ENCODE measurements around the gene PRMT7.
A peak's percentile ranks its signal among the peaks of the same experiment; 100 is the strongest.

The PRMT7 gene

GRCh38 chr16:68290450-68290849, 20.4 kb upstream of the PRMT7 start:
- H3K9me3 ChIP-seq (replicated peaks in 1 of 2; ENCODE audit: control insufficient read depth in 2 of 2, insufficient read depth in 1 of 2, low read depth in 1 of 2, low read length in 2 of 2), result no peaks in the 10 kb centered on the region
- H2BK120ac ChIP-seq (ENCODE audit: low read depth, low read length), result no peak overlapping the region
- no peak overlapping the region for H3K4ac ChIP-seq (ENCODE audit: low read length)
- H3K36me3 ChIP-seq (replicated peaks in 1 of 2; ENCODE audit: control insufficient read depth in 2 of 2, insufficient read depth in 2 of 2, low read length in 2 of 2), result peaks cover 18 to 68% of the 10 kb centered on the region in 2 donors
- H2BK15ac ChIP-seq (ENCODE audit: low read length), result no peak overlapping the region
- no peaks in the 10 kb centered on the region for H3K27me3 ChIP-seq (ENCODE audit: control insufficient read depth in 3 of 3, insufficient read depth in 3 of 3, low read depth in 1 of 3, low read length in 3 of 3)
- no CpG with 5 or more reads among the region's 6 CpGs for WGBS, 2 donors (ENCODE audit: extremely low coverage in 2 of 2, insufficient read length in 2 of 2, insufficient replicate concordance in 1 of 2)
- H3K23ac ChIP-seq (ENCODE audit: low read depth, low read length, poor library complexity), result peak overlapping the region; percentile 5
- H3K9ac ChIP-seq (ENCODE audit: low read depth, low read length, poor library complexity), result no peak overlapping the region
- no peak overlapping the region for H3K14ac ChIP-seq (ENCODE audit: low read length)
- no peak overlapping the region for H3K18ac ChIP-seq (ENCODE audit: low read length)
- no peak overlapping the region for H2BK5ac ChIP-seq (ENCODE audit: low read length)
- no peak overlapping the region for H3K4me3 ChIP-seq (ENCODE audit: low read length in 2 of 2)
- peaks cover 4% of the 10 kb centered on the region for H3K79me1 ChIP-seq (ENCODE audit: low read depth, low read length)
- H4K91ac ChIP-seq (ENCODE audit: low read depth, low read length, poor library complexity), result no peak overlapping the region
- no peak overlapping the region for H2BK12ac ChIP-seq (ENCODE audit: low read length)
- H3K27ac ChIP-seq (replicated peaks; ENCODE audit: low read length), result no peak overlapping the region
- H3K4me1 ChIP-seq (ENCODE audit: control insufficient read depth in 2 of 2, insufficient read depth in 1 of 2, low read depth in 1 of 2, low read length in 2 of 2), result peaks cover 0 to 1% of the 10 kb centered on the region in 2 donors
- no peak for DNase-seq (ENCODE audit: low spot score)
- H4K8ac ChIP-seq (ENCODE audit: low read depth, low read length), result no peak overlapping the region
- H2AFZ ChIP-seq (ENCODE audit: low read length), result no peak overlapping the region
- no peak overlapping the region for H3K4me2 ChIP-seq (ENCODE audit: insufficient read depth, low read length, poor library complexity, severe bottlenecking)
- no peak overlapping the region for H2AK5ac ChIP-seq (ENCODE audit: low read depth, low read length)

GRCh38 chr16:68291227-68291626, 19.6 kb upstream of the PRMT7 start:
- Histone ChIP-seq H3K4me1 (ENCODE audit: control insufficient read depth in 2 of 2, insufficient read depth in 1 of 2, low read depth in 1 of 2, low read length in 2 of 2) (peaks cover 0 to 1% of the 10 kb centered on the region in 2 donors), H3K4me2 (ENCODE audit: insufficient read depth, low read length, poor library complexity, severe bottlenecking) (no peak overlapping the region), H3K36me3 (replicated peaks in 1 of 2; ENCODE audit: control insufficient read depth in 2 of 2, insufficient read depth in 2 of 2, low read length in 2 of 2) (peaks cover 22 to 76% of the 10 kb centered on the region in 2 donors), H3K14ac (ENCODE audit: low read length) (no peak overlapping the region), H3K79me1 (ENCODE audit: low read depth, low read length) (peaks cover 4% of the 10 kb centered on the region), H2AK5ac (ENCODE audit: low read depth, low read length) (no peak overlapping the region), H2BK15ac (ENCODE audit: low read length) (no peak overlapping the region), H3K9me3 (replicated peaks in 1 of 2; ENCODE audit: control insufficient read depth in 2 of 2, insufficient read depth in 1 of 2, low read depth in 1 of 2, low read length in 2 of 2) (no peaks in the 10 kb centered on the region), H3K9ac (ENCODE audit: low read depth, low read length, poor library complexity) (no peak overlapping the region), H4K91ac (ENCODE audit: low read depth, low read length, poor library complexity) (no peak overlapping the region), H3K4ac (ENCODE audit: low read length) (no peak overlapping the region), H4K8ac (ENCODE audit: low read depth, low read length) (no peak overlapping the region), H3K27ac (replicated peaks; ENCODE audit: low read length) (no peak overlapping the region), H3K4me3 (ENCODE audit: low read length in 2 of 2) (no peak overlapping the region), H2BK12ac (ENCODE audit: low read length) (no peak overlapping the region), H2AFZ (ENCODE audit: low read length) (no peak overlapping the region), H3K27me3 (ENCODE audit: control insufficient read depth in 3 of 3, insufficient read depth in 3 of 3, low read depth in 1 of 3, low read length in 3 of 3) (no peaks in the 10 kb centered on the region), H3K23ac (ENCODE audit: low read depth, low read length, poor library complexity) (no peak overlapping the region), H3K18ac (ENCODE audit: low read length) (no peak overlapping the region), H2BK120ac (ENCODE audit: low read depth, low read length) (no peak overlapping the region), H2BK5ac (ENCODE audit: low read length) (no peak overlapping the region)
- no CpG with 5 or more reads among the region's 4 CpGs for WGBS, 2 donors (ENCODE audit: extremely low coverage in 2 of 2, insufficient read length in 2 of 2, insufficient replicate concordance in 1 of 2)
- DNase-seq (ENCODE audit: low spot score), result no peak

GRCh38 chr16:68292425-68292824, 18.4 kb upstream of the PRMT7 start:
- no peaks in the 10 kb centered on the region for H3K27me3 ChIP-seq (ENCODE audit: control insufficient read depth in 3 of 3, insufficient read depth in 3 of 3, low read depth in 1 of 3, low read length in 3 of 3)
- H3K23ac ChIP-seq (ENCODE audit: low read depth, low read length, poor library complexity), result no peak overlapping the region
- H3K18ac ChIP-seq (ENCODE audit: low read length), result no peak overlapping the region
- no peak overlapping the region for H2BK15ac ChIP-seq (ENCODE audit: low read length)
- no peak overlapping the region for H2AK5ac ChIP-seq (ENCODE audit: low read depth, low read length)
- no peak overlapping the region for H2BK5ac ChIP-seq (ENCODE audit: low read length)
- no peak overlapping the region for H3K14ac ChIP-seq (ENCODE audit: low read length)
- H3K4me3 ChIP-seq (ENCODE audit: low read length in 2 of 2), result no peak overlapping the region
- no peak overlapping the region for H3K27ac ChIP-seq (replicated peaks; ENCODE audit: low read length)
- peaks cover 21 to 77% of the 10 kb centered on the region in 2 donors for H3K36me3 ChIP-seq (replicated peaks in 1 of 2; ENCODE audit: control insufficient read depth in 2 of 2, insufficient read depth in 2 of 2, low read length in 2 of 2)
- no peaks in the 10 kb centered on the region for H3K9me3 ChIP-seq (replicated peaks in 1 of 2; ENCODE audit: control insufficient read depth in 2 of 2, insufficient read depth in 1 of 2, low read depth in 1 of 2, low read length in 2 of 2)
- no CpG with 5 or more reads among the region's 5 CpGs for WGBS, 2 donors (ENCODE audit: extremely low coverage in 2 of 2, insufficient read length in 2 of 2, insufficient replicate concordance in 1 of 2)
- H4K8ac ChIP-seq (ENCODE audit: low read depth, low read length), result no peak overlapping the region
- H3K4ac ChIP-seq (ENCODE audit: low read length), result no peak overlapping the region
- H3K4me1 ChIP-seq (ENCODE audit: control insufficient read depth in 2 of 2, insufficient read depth in 1 of 2, low read depth in 1 of 2, low read length in 2 of 2), result peaks cover 0 to 1% of the 10 kb centered on the region in 2 donors
- H4K91ac ChIP-seq (ENCODE audit: low read depth, low read length, poor library complexity), result no peak overlapping the region
- no peak overlapping the region for H2BK12ac ChIP-seq (ENCODE audit: low read length)
- no peak overlapping the region for H3K4me2 ChIP-seq (ENCODE audit: insufficient read depth, low read length, poor library complexity, severe bottlenecking)
- H3K79me1 ChIP-seq (ENCODE audit: low read depth, low read length), result peaks cover 3% of the 10 kb centered on the region
- H3K9ac ChIP-seq (ENCODE audit: low read depth, low read length, poor library complexity), result no peak overlapping the region
- H2BK120ac ChIP-seq (ENCODE audit: low read depth, low read length), result no peak overlapping the region
- DNase-seq (ENCODE audit: low spot score), result no peak
- no peak overlapping the region for H2AFZ ChIP-seq (ENCODE audit: low read length)

GRCh38 chr16:68296291-68296690, 14.5 kb upstream of the PRMT7 start:
- Histone ChIP-seq H3K79me1 (ENCODE audit: low read depth, low read length) (no peaks in the 10 kb centered on the region), H3K4me1 (ENCODE audit: control insufficient read depth in 2 of 2, insufficient read depth in 1 of 2, low read depth in 1 of 2, low read length in 2 of 2) (no peaks in the 10 kb centered on the region), H3K18ac (ENCODE audit: low read length) (no peak overlapping the region), H2BK12ac (ENCODE audit: low read length) (no peak overlapping the region), H3K27ac (replicated peaks; ENCODE audit: low read length) (no peak overlapping the region), H3K9ac (ENCODE audit: low read depth, low read length, poor library complexity) (no peak overlapping the region), H2BK5ac (ENCODE audit: low read length) (no peak overlapping the region), H3K4me3 (ENCODE audit: low read length in 2 of 2) (no peak overlapping the region), H3K27me3 (ENCODE audit: control insufficient read depth in 3 of 3, insufficient read depth in 3 of 3, low read depth in 1 of 3, low read length in 3 of 3) (no peaks in the 10 kb centered on the region), H4K91ac (ENCODE audit: low read depth, low read length, poor library complexity) (no peak overlapping the region), H3K14ac (ENCODE audit: low read length) (no peak overlapping the region), H2BK120ac (ENCODE audit: low read depth, low read length) (no peak overlapping the region), H2AK5ac (ENCODE audit: low read depth, low read length) (no peak overlapping the region), H3K23ac (ENCODE audit: low read depth, low read length, poor library complexity) (no peak overlapping the region), H3K4ac (ENCODE audit: low read length) (no peak overlapping the region), H3K9me3 (replicated peaks in 1 of 2; ENCODE audit: control insufficient read depth in 2 of 2, insufficient read depth in 1 of 2, low read depth in 1 of 2, low read length in 2 of 2) (no peaks in the 10 kb centered on the region), H2BK15ac (ENCODE audit: low read length) (no peak overlapping the region), H3K36me3 (replicated peaks in 1 of 2; ENCODE audit: control insufficient read depth in 2 of 2, insufficient read depth in 2 of 2, low read length in 2 of 2) (peaks cover 41 to 92% of the 10 kb centered on the region in 2 donors), H3K4me2 (ENCODE audit: insufficient read depth, low read length, poor library complexity, severe bottlenecking) (no peak overlapping the region), H4K8ac (ENCODE audit: low read depth, low read length) (no peak overlapping the region), H2AFZ (ENCODE audit: low read length) (no peak overlapping the region)
- no CpG with 5 or more reads among the region's 12 CpGs for WGBS, 2 donors (ENCODE audit: extremely low coverage in 2 of 2, insufficient read length in 2 of 2, insufficient replicate concordance in 1 of 2)
- no peak for DNase-seq (ENCODE audit: low spot score)

Measured in neuronal stem cell (in vitro differentiated cells).